HL-60 (cell line): ENCODE results near the gene TALDO1.

Experiments used
- POLR2AphosphoS5 ChIP-seq: IDR thresholded peaks from 2 replicates; pipeline ENCODE4 v1.6.1; 2012; ENCODE audit warnings: low read depth
- TF ChIP-seq, protein P1 (sequence below): IDR thresholded peaks from 2 replicates; pipeline ENCODE4 v1.6.1; 2012; ENCODE audit warnings: low read depth; ENCODE audit not compliant: insufficient replicate concordance

DNA sequence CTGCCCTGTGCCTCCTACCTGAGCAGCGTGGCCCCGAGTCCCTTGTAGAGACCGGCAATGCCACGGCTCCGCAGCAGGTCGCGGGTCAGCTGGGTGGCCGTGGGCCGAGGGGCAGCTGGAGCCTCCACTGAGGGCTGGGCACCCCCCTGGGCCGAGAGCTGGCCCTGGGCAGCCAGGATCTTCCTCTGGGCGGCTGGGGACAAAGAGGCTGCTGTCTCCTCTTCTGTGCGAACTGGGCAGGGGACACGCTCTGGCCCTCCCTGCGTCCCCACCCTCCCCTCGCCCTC is 45.2 kb downstream of the TALDO1 start:
- TF ChIP-seq, protein P1, sequence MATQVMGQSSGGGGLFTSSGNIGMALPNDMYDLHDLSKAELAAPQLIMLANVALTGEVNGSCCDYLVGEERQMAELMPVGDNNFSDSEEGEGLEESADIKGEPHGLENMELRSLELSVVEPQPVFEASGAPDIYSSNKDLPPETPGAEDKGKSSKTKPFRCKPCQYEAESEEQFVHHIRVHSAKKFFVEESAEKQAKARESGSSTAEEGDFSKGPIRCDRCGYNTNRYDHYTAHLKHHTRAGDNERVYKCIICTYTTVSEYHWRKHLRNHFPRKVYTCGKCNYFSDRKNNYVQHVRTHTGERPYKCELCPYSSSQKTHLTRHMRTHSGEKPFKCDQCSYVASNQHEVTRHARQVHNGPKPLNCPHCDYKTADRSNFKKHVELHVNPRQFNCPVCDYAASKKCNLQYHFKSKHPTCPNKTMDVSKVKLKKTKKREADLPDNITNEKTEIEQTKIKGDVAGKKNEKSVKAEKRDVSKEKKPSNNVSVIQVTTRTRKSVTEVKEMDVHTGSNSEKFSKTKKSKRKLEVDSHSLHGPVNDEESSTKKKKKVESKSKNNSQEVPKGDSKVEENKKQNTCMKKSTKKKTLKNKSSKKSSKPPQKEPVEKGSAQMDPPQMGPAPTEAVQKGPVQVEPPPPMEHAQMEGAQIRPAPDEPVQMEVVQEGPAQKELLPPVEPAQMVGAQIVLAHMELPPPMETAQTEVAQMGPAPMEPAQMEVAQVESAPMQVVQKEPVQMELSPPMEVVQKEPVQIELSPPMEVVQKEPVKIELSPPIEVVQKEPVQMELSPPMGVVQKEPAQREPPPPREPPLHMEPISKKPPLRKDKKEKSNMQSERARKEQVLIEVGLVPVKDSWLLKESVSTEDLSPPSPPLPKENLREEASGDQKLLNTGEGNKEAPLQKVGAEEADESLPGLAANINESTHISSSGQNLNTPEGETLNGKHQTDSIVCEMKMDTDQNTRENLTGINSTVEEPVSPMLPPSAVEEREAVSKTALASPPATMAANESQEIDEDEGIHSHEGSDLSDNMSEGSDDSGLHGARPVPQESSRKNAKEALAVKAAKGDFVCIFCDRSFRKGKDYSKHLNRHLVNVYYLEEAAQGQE: no peak
- TF ChIP-seq POLR2AphosphoS5: no peak
